ENCODE data around the gene HS6ST2.

- TF ChIP-seq EZH2 (IDR thresholded peaks at IDR 0.05; ENCODE audit: insufficient read depth, poor library complexity, severe bottlenecking) (no peak), EZH2phosphoT487 (IDR thresholded peaks at IDR 0.05; ENCODE audit: insufficient read depth, low read depth) (no peak)
Observed at GRCh38 chrX:132954323-132954722, 4.1 kb downstream of the HS6ST2 start.
